GM08714 (cell line): ENCODE data around the gene ECT2L.

Source experiments
- H3K4me3 ChIP-seq: fragments of 200-500 bp; sonication (Bioruptor generic); 2 replicates; pipeline ENCODE4 v1.5.1; 2014; ENCODE audit warnings: mild to moderate bottlenecking, low read length, inconsistent platforms
- ZNF274 ChIP-seq: IDR thresholded peaks from 2 replicates; pipeline ENCODE4 v1.6.1; 2012; ENCODE audit warnings: mild to moderate bottlenecking, low read depth, low read length

ECT2L gene

DNA sequence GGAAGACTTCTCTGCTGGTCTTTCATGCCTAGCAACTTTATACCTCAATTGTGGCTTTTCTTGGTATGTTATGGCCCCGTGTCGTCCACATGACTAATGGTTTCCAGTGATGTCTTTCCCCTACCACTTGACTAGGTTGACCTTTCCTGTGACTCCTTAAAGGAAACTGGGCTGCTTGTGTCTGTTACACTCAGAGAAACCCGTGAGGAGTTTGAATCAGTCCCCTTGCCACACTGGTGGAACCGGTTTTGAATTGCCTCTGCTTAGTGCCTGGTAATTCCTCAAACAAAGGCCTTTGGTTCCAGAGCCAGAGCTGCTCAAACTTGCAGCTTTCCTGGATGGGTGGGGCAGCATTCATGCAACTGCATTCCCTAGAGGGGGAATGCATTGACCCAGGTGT is 21.9 kb downstream of the ECT2L start:
- no peak for TF ChIP-seq ZNF274
- H3K4me3 ChIP-seq: no peak overlapping the region

- no peak for TF ChIP-seq ZNF274
- no peak overlapping the region for H3K4me3 ChIP-seq
These were observed 22.8 kb downstream of the ECT2L start for GRCh38 chr6:138818496-138819194.

DNA sequence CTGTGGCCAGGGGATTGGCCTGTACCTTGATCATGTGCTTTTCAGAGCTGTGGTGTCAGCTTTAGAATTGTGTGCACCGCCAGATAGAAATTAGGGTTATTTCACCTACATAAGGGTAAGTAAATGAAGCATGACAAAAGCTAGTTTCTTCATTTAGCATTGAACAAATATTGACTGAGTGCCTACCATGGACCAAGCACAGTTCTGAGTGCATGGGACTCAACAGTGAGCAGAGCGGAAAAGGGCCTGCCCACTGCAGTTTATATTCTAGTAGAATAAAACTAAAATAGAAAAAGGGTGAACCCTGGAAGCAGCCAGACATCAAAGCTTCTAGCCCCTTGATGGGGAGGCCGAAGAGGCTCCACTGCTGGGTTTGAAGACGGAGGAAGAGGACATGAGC is 25.6 kb downstream of the ECT2L start:
- TF ChIP-seq ZNF274: no peak
- H3K4me3 ChIP-seq: no peak overlapping the region

GRCh38 chr6:138824482-138825144 is 28.7 kb downstream of the ECT2L start:
- H3K4me3 ChIP-seq: no peak overlapping the region
- TF ChIP-seq ZNF274: no peak

GRCh38 chr6:138830248-138830647 is 34.4 kb downstream of the ECT2L start:
- TF ChIP-seq ZNF274: no peak
- H3K4me3 ChIP-seq: no peak overlapping the region

- TF ChIP-seq ZNF274: no peak
- H3K4me3 ChIP-seq: no peak overlapping the region
These were observed 36.3 kb downstream of the ECT2L start for GRCh38 chr6:138832182-138832581.

DNA sequence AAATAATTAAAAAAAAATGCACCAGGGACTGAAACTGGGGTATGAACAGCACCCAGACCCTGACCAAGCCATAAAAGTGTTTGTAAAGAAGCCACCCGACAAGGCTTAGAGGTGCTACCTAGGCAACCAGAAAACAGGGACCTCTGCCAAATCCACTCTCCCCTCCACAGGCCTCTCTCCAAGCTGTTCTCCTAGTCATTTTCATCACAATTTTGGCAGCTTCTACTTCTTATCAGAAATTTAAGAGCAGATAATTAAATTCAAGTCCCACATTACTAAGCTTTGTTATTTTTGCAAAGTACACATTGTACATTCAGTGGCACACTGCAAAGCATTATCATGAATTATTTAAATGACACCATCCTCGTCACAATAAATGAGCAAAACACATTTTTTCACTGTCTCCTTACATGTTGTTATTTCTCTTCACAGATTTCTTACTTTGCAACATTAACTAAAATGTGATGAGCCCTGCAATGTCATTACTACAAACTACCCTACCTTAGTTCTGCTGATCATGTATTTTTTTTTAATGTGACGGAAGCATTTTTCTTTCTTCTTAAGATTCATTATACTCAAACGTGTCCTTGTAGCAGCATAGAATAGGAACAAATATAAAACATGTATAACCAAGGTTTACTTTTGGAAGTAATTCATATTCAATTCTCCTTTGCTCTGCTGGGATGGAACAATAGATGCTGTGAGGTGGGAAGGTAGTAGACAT is 38.1 kb downstream of the ECT2L start:
- TF ChIP-seq ZNF274: no peak
- H3K4me3 ChIP-seq: no peak overlapping the region

GRCh38 chr6:138837246-138837645 is 41.4 kb downstream of the ECT2L start:
- no peak overlapping the region for H3K4me3 ChIP-seq
- no peak for TF ChIP-seq ZNF274

DNA sequence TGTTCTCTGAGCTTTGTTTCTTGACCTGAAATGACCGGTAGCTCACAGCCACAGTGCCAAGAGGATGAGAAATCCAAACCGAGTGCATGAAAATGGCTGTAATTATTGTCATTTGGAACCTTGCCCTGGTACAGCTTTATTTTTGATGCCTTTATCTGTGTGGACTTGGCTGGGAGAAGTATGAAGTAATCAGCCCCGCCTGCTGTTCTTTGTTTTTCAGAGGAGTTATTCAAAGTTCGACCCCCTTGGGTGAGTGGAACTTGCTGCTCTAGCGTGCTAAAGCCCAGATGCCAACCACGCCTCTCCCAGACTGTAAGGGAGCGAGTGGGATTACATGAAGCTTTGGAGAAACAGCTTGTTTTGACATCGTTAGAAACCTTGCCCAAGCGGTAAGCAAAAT is 48.3 kb downstream of the ECT2L start:
- TF ChIP-seq ZNF274: no peak
- H3K4me3 ChIP-seq: no peak overlapping the region

DNA sequence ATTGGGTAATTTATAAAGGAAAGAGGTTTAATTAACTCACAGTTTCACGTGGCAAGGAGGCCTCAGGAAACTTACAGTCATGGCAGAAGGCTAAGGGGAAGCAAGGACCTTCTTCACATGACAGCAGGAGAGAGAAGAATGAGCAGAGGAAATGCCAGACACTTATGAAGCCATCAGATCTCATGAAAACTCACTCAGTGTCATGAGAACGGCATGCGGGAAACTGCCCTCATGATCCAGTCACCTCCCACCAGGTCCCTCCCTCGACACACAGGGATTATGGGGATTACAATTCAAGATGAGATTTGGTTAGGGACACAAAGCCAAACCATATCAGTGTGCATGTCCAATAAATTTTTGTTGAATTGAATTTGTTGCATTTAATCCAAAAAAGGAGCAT is 52.0 kb downstream of the ECT2L start:
- TF ChIP-seq ZNF274: no peak
- no peak overlapping the region for H3K4me3 ChIP-seq

GRCh38 chr6:138848461-138848860 is 52.6 kb downstream of the ECT2L start:
- TF ChIP-seq ZNF274: no peak
- no peak overlapping the region for H3K4me3 ChIP-seq

GRCh38 chr6:138849791-138850190 is 53.9 kb downstream of the ECT2L start:
- TF ChIP-seq ZNF274: no peak
- H3K4me3 ChIP-seq: no peak overlapping the region

DNA sequence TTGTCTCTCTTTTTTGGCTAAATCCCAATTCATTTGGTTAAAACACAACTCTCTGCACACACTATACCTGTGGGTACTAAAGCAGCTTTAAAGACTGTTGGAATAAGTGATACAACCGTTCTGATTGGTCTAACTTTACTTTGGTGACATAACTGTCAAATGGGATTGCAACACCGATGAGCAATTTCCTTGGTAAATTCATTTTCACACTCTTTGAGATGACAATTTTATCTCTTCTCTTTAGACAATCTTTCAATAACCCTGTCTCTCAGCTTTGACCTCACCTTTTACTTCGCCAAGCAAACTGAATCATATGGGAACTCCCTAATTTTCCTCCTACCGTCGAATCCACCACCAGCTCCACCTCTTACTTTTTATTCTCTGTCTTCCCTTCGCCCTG is 60.8 kb downstream of the ECT2L start:
- TF ChIP-seq ZNF274: no peak
- H3K4me3 ChIP-seq: no peak overlapping the region

DNA sequence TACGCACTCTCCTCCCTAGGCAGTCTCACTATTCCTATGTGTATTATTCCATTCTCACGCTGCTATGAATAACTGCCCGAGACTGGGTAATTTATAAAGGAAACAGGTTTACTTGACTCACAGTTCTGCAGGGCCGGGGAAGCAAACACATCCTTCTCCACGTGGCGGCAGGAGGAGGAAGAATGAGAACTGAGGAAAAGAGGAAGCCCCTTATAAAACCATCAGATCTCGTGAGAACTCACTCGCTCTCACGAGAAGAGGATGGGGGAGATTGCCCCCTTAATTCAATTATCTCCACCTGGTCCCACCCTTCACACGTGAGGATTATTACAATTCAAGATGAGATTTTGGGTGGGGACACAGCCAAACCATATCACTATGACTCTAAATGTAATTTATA is 61.9 kb downstream of the ECT2L start:
- TF ChIP-seq ZNF274: no peak
- H3K4me3 ChIP-seq: no peak overlapping the region

GRCh38 chr6:138862456-138862855 is 66.6 kb downstream of the ECT2L start:
- TF ChIP-seq ZNF274: no peak
- H3K4me3 ChIP-seq: no peak overlapping the region
